IMR-90 (cell line): Measurements from ENCODE around the gene CD79B. TPM values are rescaled to one million over a fixed set of nuclear protein-coding genes. Genes with fewer than 3 reads are reported as not detected.

Source experiments
- ATAC-seq: fragments of 200-7000 bp; cut with Tn5 transposase; 2 replicates; pipeline ENCODE4 v1.9.1; 2020; ENCODE audit warnings: low read depth, mild to moderate bottlenecking, moderate library complexity
- BruUV-seq: library from RNA; stranded (reverse); fragments of 400-500 nt; replicated peaks from 2 replicates; lab custom pipeline; 2021; lab: Mats Ljungman, UMichigan
- CTCF ChIA-PET: fragments of 300-600 bp; formaldehyde crosslinking; extraction: SDS; loops from one replicate; lab custom pipeline; 2021; ENCODE audit warnings: antibody characterized with exemption; lab: Yijun Ruan, JAX
- POLR2A ChIA-PET: fragments of 300-600 bp; sonication (Branson Sonifier 250); formaldehyde crosslinking; loops from one replicate; lab custom pipeline; 2022; ENCODE audit warnings: antibody characterized with exemption; ENCODE audit not compliant: unreplicated experiment; lab: Charles Lee
- DNase-seq: peaks from one replicate; pipeline ENCODE4 v3.0.0; 2013
- H2AFZ ChIP-seq: replicated peaks from 2 replicates; pipeline ENCODE3; 2013; ENCODE audit warnings: low read length, mild to moderate bottlenecking; ENCODE audit not compliant: poor library complexity
- H2AK5ac ChIP-seq: 2 replicates; pipeline ENCODE4 v1.6.1; 2013; ENCODE audit warnings: low read depth, low read length, inconsistent platforms
- H2AK9ac ChIP-seq: replicated peaks from 2 replicates; pipeline ENCODE3; 2013; ENCODE audit warnings: mild to moderate bottlenecking, low read depth, low read length, moderate library complexity; ENCODE audit not compliant: poor library complexity
- H2BK120ac ChIP-seq: 2 replicates; pipeline ENCODE4 v1.6.1; 2013; ENCODE audit warnings: low read depth, low read length, inconsistent platforms
- H2BK15ac ChIP-seq: 3 replicates; pipeline ENCODE4 v1.6.1; 2013; ENCODE audit warnings: low read depth, low read length, inconsistent platforms
- H2BK20ac ChIP-seq: 2 replicates; pipeline ENCODE4 v1.6.1; 2013; ENCODE audit warnings: low read depth, mild to moderate bottlenecking, inconsistent platforms, low read length, moderate library complexity
- H2BK5ac ChIP-seq: 2 replicates; pipeline ENCODE4 v1.6.1; 2013; ENCODE audit warnings: mild to moderate bottlenecking, low read depth, low read length, inconsistent platforms; ENCODE audit not compliant: poor library complexity, severe bottlenecking
- H3K14ac ChIP-seq: replicated peaks from 2 replicates; pipeline ENCODE4 v1.6.1; 2013; ENCODE audit warnings: low read depth, low read length, inconsistent platforms
- H3K18ac ChIP-seq: 2 replicates; pipeline ENCODE4 v1.6.1; 2013; ENCODE audit warnings: low read depth, low read length, control low read depth
- H3K23ac ChIP-seq: 2 replicates; pipeline ENCODE4 v1.6.1; 2013; ENCODE audit warnings: low read depth, low read length, inconsistent platforms
- H3K27ac ChIP-seq: 2 replicates; pipeline ENCODE4 v1.5.1; 2013; ENCODE audit warnings: mild to moderate bottlenecking, control low read depth, low read length; ENCODE audit not compliant: insufficient read depth
- H3K27me3 ChIP-seq: 2 replicates; pipeline ENCODE4 v1.6.1; 2013; ENCODE audit warnings: low read length; ENCODE audit not compliant: control insufficient read depth, insufficient read depth
- H3K36me3 ChIP-seq: 2 replicates; pipeline ENCODE4 v1.6.1; 2013; ENCODE audit warnings: low read length, mixed read lengths; ENCODE audit not compliant: control insufficient read depth, insufficient read depth
- H3K4ac ChIP-seq: 2 replicates; pipeline ENCODE4 v1.6.1; 2013; ENCODE audit warnings: low read depth, low read length, inconsistent platforms
- H3K4me1 ChIP-seq: 2 replicates; pipeline ENCODE4 v1.6.1; 2013; ENCODE audit warnings: low read length, mixed read lengths; ENCODE audit not compliant: control insufficient read depth, insufficient read depth
- H3K4me2 ChIP-seq: 2 replicates; pipeline ENCODE4 v1.6.1; 2013; ENCODE audit warnings: low read depth, mild to moderate bottlenecking, control low read depth, low read length, moderate library complexity
- H3K4me3 ChIP-seq: 2 replicates; pipeline ENCODE4 v1.5.1; 2013; ENCODE audit warnings: low read depth, mild to moderate bottlenecking, control low read depth, low read length, moderate library complexity; ENCODE audit not compliant: insufficient read depth
- H3K56ac ChIP-seq: 2 replicates; pipeline ENCODE4 v1.6.1; 2013; ENCODE audit warnings: low read length, inconsistent platforms; ENCODE audit not compliant: insufficient read depth; ENCODE audit errors: extremely low read depth
- H3K79me1 ChIP-seq, 2 experiments: 2 replicates each; pipeline ENCODE4 v1.6.1; 2013; ENCODE audit warnings: low read length in 2 of 2, inconsistent platforms in 1 of 2, low read depth in 1 of 2
- H3K9ac ChIP-seq: 2 replicates; pipeline ENCODE4 v1.6.1; 2013; ENCODE audit warnings: low read depth, low read length, control low read depth
- H3K9me1 ChIP-seq: 2 replicates; pipeline ENCODE4 v1.6.1; 2013; ENCODE audit warnings: low read length, inconsistent platforms; ENCODE audit not compliant: insufficient read depth
- H3K9me3 ChIP-seq: 2 replicates; pipeline ENCODE4 v1.6.1; 2013; ENCODE audit warnings: low read length; ENCODE audit not compliant: control insufficient read depth, insufficient read depth
- H4K20me1 ChIP-seq: 2 replicates; pipeline ENCODE4 v1.6.1; 2013; ENCODE audit warnings: low read length, inconsistent platforms; ENCODE audit not compliant: insufficient read depth
- H4K5ac ChIP-seq: 2 replicates; pipeline ENCODE4 v1.6.1; 2013; ENCODE audit warnings: mild to moderate bottlenecking, low read depth, low read length, control low read depth
- H4K8ac ChIP-seq, 2 experiments: 2 replicates each; pipeline ENCODE4 v1.6.1; 2013; ENCODE audit warnings: low read depth in 2 of 2, low read length in 2 of 2, control low read depth in 1 of 2, inconsistent platforms in 1 of 2
- H4K91ac ChIP-seq: 2 replicates; pipeline ENCODE4 v1.6.1; 2013; ENCODE audit warnings: low read depth, low read length, inconsistent platforms; ENCODE audit not compliant: insufficient read depth
- NFE2L2 ChIP-seq: fragments of 150-350 bp; IDR thresholded peaks from 2 replicates; pipeline ENCODE4 v1.6.1; 2016; ENCODE audit warnings: low read depth, mild to moderate bottlenecking, low read length
- RAD21 ChIP-seq: IDR thresholded peaks from 2 replicates; pipeline ENCODE4 v1.6.1; 2012; ENCODE audit warnings: low read length, improper control_type of control experiment
- USF2 ChIP-seq: fragments of 150-350 bp; IDR thresholded peaks from 2 replicates; pipeline ENCODE4 v1.6.1; 2017; ENCODE audit warnings: mild to moderate bottlenecking, antibody characterized with exemption, low read length, low read depth
- WGBS, 2 experiments: methylation state at CpG; one replicate each; pipeline versions ENCODE4 v1.1.5 to v1.1.7; 2013; ENCODE audit warnings: missing lambda C conversion rate in 2 of 2; ENCODE audit not compliant: insufficient read length in 1 of 2; ENCODE audit errors: extremely low coverage in 2 of 2; 5-methylcytosine and 5-hydroxymethylcytosine counted together
- dilution Hi-C: fragments of 300-500 bp; cut with HindIII; formaldehyde crosslinking; loops from one replicate; pipeline ENCODE4 v1.14.3; 2018; ENCODE audit warnings: low sequenced_read_pairs; ENCODE audit not compliant: unreplicated experiment
- in situ Hi-C: fragments of 300-500 bp; cut with MboI; formaldehyde crosslinking; loops from 3 replicates; pipeline ENCODE4 v1.14.3; 2019; ENCODE audit warnings: low sequenced_read_pairs, inconsistent platforms, mixed read lengths
- intact Hi-C: fragments of 100-400 bp; cut with micrococcal nuclease; formaldehyde crosslinking; loops from 2 replicates; pipeline ENCODE4 v1.10.0; 2022
- polyA plus RNA-seq, 3 experiments: library from polyadenylated mRNA; depleted of rRNA; stranded (reverse); fragments of >200 nt; gene quantifications; 2 replicates each; pipeline ENCODE4 v1.2.3, GENCODE V29; 2012; ENCODE audit warnings: low replicate concordance in 1 of 3
- total RNA-seq: library from RNA; depleted of rRNA; stranded (reverse); fragments of >200 nt; gene quantifications from 2 replicates; pipeline ENCODE4 v1.2.3, GENCODE V29; 2012

CD79B gene
- total and polyA plus RNA-seq, 2 of the 4 experiments (the other 2 are of a cell fraction) = not detected

GRCh38 chr17:63941751-63942150 lies 9.6 kb upstream of the CD79B start:
- Histone ChIP-seq H3K4ac (no peak overlapping the region), H3K9me3 (no peaks in the 10 kb centered on the region; the same call in 1 of the 2 replicates), H3K4me2 (no peak overlapping the region), H3K4me3 (no peak overlapping the region), H2AFZ (no peak overlapping the region), H3K14ac (no peak overlapping the region), H3K9ac (no peak overlapping the region), H2BK15ac (no peak overlapping the region), H4K8ac (no peak overlapping the region), H3K56ac (no peak overlapping the region), H3K27me3 (peaks cover 11% of the 10 kb centered on the region), H2AK9ac (no peak overlapping the region), H3K36me3 (no peaks in the 10 kb centered on the region), H4K20me1 (no peaks in the 10 kb centered on the region), H3K23ac (no peak overlapping the region), H2BK120ac (no peak overlapping the region), H2BK20ac (no peak overlapping the region), H3K27ac (no peak overlapping the region), H3K9me1 (no peaks in the 10 kb centered on the region), H2BK5ac (no peak overlapping the region), H4K5ac (no peak overlapping the region), H2AK5ac (no peak overlapping the region), H3K4me1 (no peaks in the 10 kb centered on the region), H4K91ac (no peak overlapping the region), H3K79me1 (no peaks in the 10 kb centered on the region), H3K18ac (no peak overlapping the region)
- BruUV-seq = no TSS peak
- DNase-seq = no peak
- dilution Hi-C loops (no loop called here), intact Hi-C loops (no loop called here), in situ Hi-C loops (no loop called here)
- ChIA-PET POLR2A (no interaction called here), CTCF (no interaction called here)
- no peak for ATAC-seq
- no peak for TF ChIP-seq USF2
- no peak for TF ChIP-seq RAD21
- TF ChIP-seq NFE2L2 = no peak
- WGBS, 2 experiments = 87% methylated on average over 17 of the region's 23 CpGs; no CpG with 5 or more reads in 1 of the 2 experiments
